ENCODE measurements around the gene NME3. TPM values are rescaled to one million over a fixed set of nuclear protein-coding genes. Genes with fewer than 3 reads are reported as not detected.
A peak's percentile ranks its signal among the peaks of the same experiment; 100 is the strongest.

Gene NME3
- total RNA-seq, 5 donors from 2014 or later (not counting 1 experiment from before 2014, with no cell fraction given), result 45.1 to 95.9 (median 87.5) TPM

DNA sequence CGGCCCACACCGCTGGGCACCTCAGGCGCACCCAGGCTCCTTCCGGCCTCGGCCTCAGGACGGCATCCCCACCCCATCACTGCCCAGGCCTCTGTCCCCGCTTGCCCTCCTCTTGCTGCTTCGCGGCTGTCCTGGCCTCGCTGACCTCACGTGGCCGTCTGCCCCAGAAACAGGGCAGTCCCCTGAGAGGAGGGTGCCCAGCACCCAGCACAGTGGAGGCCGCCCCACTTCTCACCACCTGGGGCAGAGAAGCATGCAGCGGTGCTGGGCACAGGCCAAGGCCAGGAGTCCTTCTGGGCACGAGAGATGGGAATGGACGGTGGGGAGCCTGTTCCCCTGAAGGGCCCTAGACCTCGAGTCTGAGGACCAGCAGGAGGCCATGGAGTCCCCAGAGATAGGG lies 46.4 kb upstream of the NME3 start:
- H3K9me3 ChIP-seq, result no peaks in the 10 kb centered on the region
- no peaks in the 10 kb centered on the region for H3K27me3 Mint-ChIP-seq
- peaks cover 6 to 9% (median 7%) of the 10 kb centered on the region in 3 donors for H3K4me1 Mint-ChIP-seq
- ATAC-seq (replicated peaks in 1 of 4) (no peak), DNase-seq (no peak)
- POLR2A ChIA-PET, result no interaction called here
- H3K36me3 Mint-ChIP-seq, result peaks cover 18% of the 10 kb centered on the region
- CTCF ChIA-PET, result no interaction called here
- peaks cover 0 to 17% of the 10 kb centered on the region in 2 experiments for H3K4me1 ChIP-seq (ENCODE audit: control insufficient read depth in 1 of 2, extremely low read depth in 1 of 2, insufficient read depth in 2 of 2, low read length in 2 of 2)
- no peak overlapping the region for H3K27ac ChIP-seq (ENCODE audit: low read length)
- H3K36me3 ChIP-seq (ENCODE audit: control insufficient read depth in 2 of 2, extremely low read depth in 1 of 2, insufficient read depth in 1 of 2, low read length in 1 of 2), result peaks cover 45 to 81% of the 10 kb centered on the region in 2 donors
- H3K4me3 ChIP-seq (ENCODE audit: control insufficient read depth in 1 of 2, extremely low read depth in 1 of 2, low read length in 1 of 2), result no peak overlapping the region
- H3K9me3 Mint-ChIP-seq, result no peaks in the 10 kb centered on the region
- 96% methylated on average over 14 of the region's 17 CpGs for WGBS (ENCODE audit: insufficient coverage)
- H3K4me3 Mint-ChIP-seq, result no peak overlapping the region
- H3K27me3 ChIP-seq (replicated peaks in 1 of 2; ENCODE audit: control insufficient read depth in 2 of 2, extremely low read depth in 1 of 2, insufficient read depth in 2 of 2, low read length in 1 of 2), result no peaks in the 10 kb centered on the region
- H3K27ac Mint-ChIP-seq, result no peak overlapping the region

GRCh38 chr16:1817276-1817589 lies 45.9 kb upstream of the NME3 start:
- H3K4me1 ChIP-seq (ENCODE audit: control insufficient read depth in 1 of 2, extremely low read depth in 1 of 2, insufficient read depth in 2 of 2, low read length in 2 of 2), result peaks cover 0 to 12% of the 10 kb centered on the region in 2 experiments
- DNase-seq, result no peak
- no peaks in the 10 kb centered on the region for H3K27me3 ChIP-seq (replicated peaks in 1 of 2; ENCODE audit: control insufficient read depth in 2 of 2, extremely low read depth in 1 of 2, insufficient read depth in 2 of 2, low read length in 1 of 2)
- no peak for ATAC-seq (replicated peaks in 1 of 4)
- Mint-ChIP-seq H3K4me3 (no peak overlapping the region), H3K27me3 (no peaks in the 10 kb centered on the region), H3K36me3 (peaks cover 18% of the 10 kb centered on the region), H3K27ac (no peak overlapping the region), H3K4me1 (peaks cover 7 to 11% (median 10%) of the 10 kb centered on the region in 3 donors), H3K9me3 (no peaks in the 10 kb centered on the region)
- no peak overlapping the region for H3K4me3 ChIP-seq (ENCODE audit: control insufficient read depth in 1 of 2, extremely low read depth in 1 of 2, low read length in 1 of 2)
- peaks cover 40 to 76% of the 10 kb centered on the region in 2 donors for H3K36me3 ChIP-seq (ENCODE audit: control insufficient read depth in 2 of 2, extremely low read depth in 1 of 2, insufficient read depth in 1 of 2, low read length in 1 of 2)
- no peak overlapping the region for H3K27ac ChIP-seq (ENCODE audit: low read length)
- POLR2A ChIA-PET, result no interaction called here
- 97% methylated on average over 9 of the region's 9 CpGs for WGBS (ENCODE audit: insufficient coverage)
- H3K9me3 ChIP-seq, result no peaks in the 10 kb centered on the region
- CTCF ChIA-PET, result no interaction called here

DNA sequence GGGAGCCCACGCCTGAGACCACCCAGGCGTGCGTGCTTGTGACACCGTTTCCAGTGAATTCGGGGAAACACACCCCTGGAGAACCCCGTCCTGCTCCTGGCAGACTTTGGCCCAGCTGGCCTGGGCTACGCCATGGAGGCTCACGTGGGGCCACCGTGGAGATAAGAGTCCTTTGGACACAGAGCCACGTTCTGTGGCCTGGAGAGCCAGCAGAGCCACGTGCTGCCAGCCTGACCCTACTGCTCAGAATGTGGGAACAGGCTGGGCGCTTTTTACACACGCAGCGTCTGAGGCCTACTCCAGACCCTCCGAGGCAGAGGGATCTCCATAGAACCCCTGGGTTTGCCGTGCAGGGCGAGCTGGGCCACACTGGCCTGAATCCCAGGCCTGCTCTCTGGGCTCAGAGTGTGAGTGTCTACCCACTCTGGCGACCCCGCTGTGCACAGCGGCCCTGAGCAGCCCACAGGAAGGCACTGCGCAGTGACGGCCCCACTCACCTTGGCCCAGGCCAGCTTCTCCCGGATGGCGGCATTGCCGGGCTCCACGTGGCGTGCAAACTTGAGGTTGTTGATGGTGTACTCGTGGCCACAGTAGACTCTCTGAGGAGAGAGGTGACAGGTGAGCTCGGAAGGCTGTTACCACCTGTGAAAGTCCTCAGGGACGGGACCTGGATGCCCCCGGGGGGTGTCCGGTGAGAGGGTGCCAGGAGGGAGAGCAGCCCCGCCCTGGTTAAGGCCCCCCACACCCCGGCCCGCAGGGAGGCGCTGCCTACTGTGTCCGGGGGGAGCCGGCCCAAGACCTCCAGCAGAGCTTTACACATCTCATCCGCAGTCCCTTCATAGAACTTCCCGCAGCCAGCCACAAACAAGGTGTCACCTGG lies 45.3 kb upstream of the NME3 start:
- ATAC-seq (replicated peaks in 1 of 4), result no peak
- WGBS (ENCODE audit: insufficient coverage), result 96% methylated on average over 38 of the region's 40 CpGs
- Mint-ChIP-seq H3K4me3 (no peak overlapping the region), H3K9me3 (no peaks in the 10 kb centered on the region), H3K36me3 (peaks cover 18% of the 10 kb centered on the region), H3K4me1 (peaks cover 7 to 11% (median 10%) of the 10 kb centered on the region in 3 donors), H3K27ac (no peak overlapping the region), H3K27me3 (no peaks in the 10 kb centered on the region)
- H3K27me3 ChIP-seq (replicated peaks in 1 of 2; ENCODE audit: control insufficient read depth in 2 of 2, extremely low read depth in 1 of 2, insufficient read depth in 2 of 2, low read length in 1 of 2), result no peaks in the 10 kb centered on the region
- peaks cover 36 to 70% of the 10 kb centered on the region in 2 donors for H3K36me3 ChIP-seq (ENCODE audit: control insufficient read depth in 2 of 2, extremely low read depth in 1 of 2, insufficient read depth in 1 of 2, low read length in 1 of 2)
- H3K9me3 ChIP-seq, result no peaks in the 10 kb centered on the region
- peaks cover 0 to 7% of the 10 kb centered on the region in 2 experiments for H3K4me1 ChIP-seq (ENCODE audit: control insufficient read depth in 1 of 2, extremely low read depth in 1 of 2, insufficient read depth in 2 of 2, low read length in 2 of 2)
- no peak overlapping the region for H3K27ac ChIP-seq (ENCODE audit: low read length)
- ChIA-PET CTCF (no interaction called here), POLR2A (no interaction called here)
- H3K4me3 ChIP-seq (ENCODE audit: control insufficient read depth in 1 of 2, extremely low read depth in 1 of 2, low read length in 1 of 2), result no peak overlapping the region
- no peak for DNase-seq

DNA sequence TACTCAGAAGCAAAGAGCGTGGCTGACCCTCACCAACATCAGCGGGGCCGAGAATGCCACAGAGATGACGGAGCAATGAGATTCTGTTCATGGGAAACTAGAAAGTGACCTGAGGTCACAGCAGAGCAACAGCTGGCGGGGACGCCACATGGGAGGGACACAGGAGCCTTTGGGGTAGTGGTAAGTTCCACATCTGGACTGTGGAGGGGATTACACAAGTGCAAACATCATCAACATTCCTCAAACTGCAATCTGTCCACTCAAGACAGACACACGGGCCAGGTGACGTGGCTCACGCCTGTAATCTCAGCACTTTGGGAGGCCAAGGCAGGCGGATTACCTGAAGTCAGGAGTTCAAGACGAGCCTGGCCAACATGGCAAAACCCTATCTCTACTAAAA lies 44.1 kb upstream of the NME3 start:
- no peak overlapping the region for H3K27ac ChIP-seq (ENCODE audit: low read length)
- DNase-seq (no peak), ATAC-seq (replicated peaks in 1 of 4) (no peak)
- peaks cover 29 to 64% of the 10 kb centered on the region in 2 donors for H3K36me3 ChIP-seq (ENCODE audit: control insufficient read depth in 2 of 2, extremely low read depth in 1 of 2, insufficient read depth in 1 of 2, low read length in 1 of 2)
- H3K27ac Mint-ChIP-seq, result peak overlapping the region in 1 of 2 donors; percentile 36
- H3K4me1 Mint-ChIP-seq, result peaks cover 7 to 11% (median 10%) of the 10 kb centered on the region in 3 donors
- H3K36me3 Mint-ChIP-seq, result peaks cover 18% of the 10 kb centered on the region
- no peak overlapping the region for H3K4me3 ChIP-seq (ENCODE audit: control insufficient read depth in 1 of 2, extremely low read depth in 1 of 2, low read length in 1 of 2)
- ChIA-PET CTCF (interaction anchor here in 1 of 2 donors (1.2 kb wide), 1 partner anchor 8 kb away, joined by 5 read pairs; no protein-coding TSS in a partner anchor), POLR2A (interaction anchor here in 1 of 2 donors (0.6 kb wide), 1 partner anchor 834 kb away, joined by 8 read pairs; the partner anchor contains the start of gene SOX8)
- peaks cover 0 to 2% of the 10 kb centered on the region in 2 experiments for H3K4me1 ChIP-seq (ENCODE audit: control insufficient read depth in 1 of 2, extremely low read depth in 1 of 2, insufficient read depth in 2 of 2, low read length in 2 of 2)
- H3K4me3 Mint-ChIP-seq, result no peak overlapping the region
- no peaks in the 10 kb centered on the region for H3K27me3 Mint-ChIP-seq
- no peaks in the 10 kb centered on the region for H3K9me3 ChIP-seq
- H3K27me3 ChIP-seq (replicated peaks in 1 of 2; ENCODE audit: control insufficient read depth in 2 of 2, extremely low read depth in 1 of 2, insufficient read depth in 2 of 2, low read length in 1 of 2), result no peaks in the 10 kb centered on the region
- no peaks in the 10 kb centered on the region for H3K9me3 Mint-ChIP-seq
- 93% methylated on average over 6 of the region's 11 CpGs for WGBS (ENCODE audit: insufficient coverage)

- Histone ChIP-seq H3K27me3 (replicated peaks in 1 of 2; ENCODE audit: control insufficient read depth in 2 of 2, extremely low read depth in 1 of 2, insufficient read depth in 2 of 2, low read length in 1 of 2) (no peaks in the 10 kb centered on the region), H3K9me3 (no peaks in the 10 kb centered on the region), H3K4me3 (ENCODE audit: control insufficient read depth in 1 of 2, extremely low read depth in 1 of 2, low read length in 1 of 2) (no peak overlapping the region), H3K36me3 (ENCODE audit: control insufficient read depth in 2 of 2, extremely low read depth in 1 of 2, insufficient read depth in 1 of 2, low read length in 1 of 2) (peaks cover 28 to 62% of the 10 kb centered on the region in 2 donors), H3K4me1 (ENCODE audit: control insufficient read depth in 1 of 2, extremely low read depth in 1 of 2, insufficient read depth in 2 of 2, low read length in 2 of 2) (no peaks in the 10 kb centered on the region), H3K27ac (ENCODE audit: low read length) (no peak overlapping the region)
- 14% methylated on average over 10 of the region's 17 CpGs for WGBS (ENCODE audit: insufficient coverage)
- POLR2A ChIA-PET, result no interaction called here
- Mint-ChIP-seq H3K27me3 (no peaks in the 10 kb centered on the region), H3K36me3 (peaks cover 21% of the 10 kb centered on the region), H3K9me3 (no peaks in the 10 kb centered on the region), H3K27ac (no peak overlapping the region), H3K4me1 (peaks cover 7 to 11% (median 10%) of the 10 kb centered on the region in 3 donors), H3K4me3 (no peak overlapping the region)
- CTCF ChIA-PET, result no interaction called here
- DNase-seq, result peak in 32 of 35 experiments; percentile 10 to 60 (median 39)
- peak; percentile 78 to 98 (median 88) for ATAC-seq (replicated peaks in 1 of 4)
Measured at GRCh38 chr16:1812732-1813163, 41.4 kb upstream of the NME3 start.

- Mint-ChIP-seq H3K27ac (no peak overlapping the region), H3K4me1 (peaks cover 7 to 11% (median 10%) of the 10 kb centered on the region in 3 donors), H3K36me3 (peaks cover 33% of the 10 kb centered on the region), H3K4me3 (no peak overlapping the region), H3K9me3 (no peaks in the 10 kb centered on the region), H3K27me3 (no peaks in the 10 kb centered on the region)
- H3K9me3 ChIP-seq, result no peaks in the 10 kb centered on the region
- no peak overlapping the region for H3K27ac ChIP-seq (ENCODE audit: low read length)
- ATAC-seq (replicated peaks in 1 of 4) (no peak), DNase-seq (no peak)
- H3K36me3 ChIP-seq (ENCODE audit: control insufficient read depth in 2 of 2, extremely low read depth in 1 of 2, insufficient read depth in 1 of 2, low read length in 1 of 2), result peaks cover 26 to 50% of the 10 kb centered on the region in 2 donors
- H3K4me1 ChIP-seq (ENCODE audit: control insufficient read depth in 1 of 2, extremely low read depth in 1 of 2, insufficient read depth in 2 of 2, low read length in 2 of 2), result no peaks in the 10 kb centered on the region
- no peaks in the 10 kb centered on the region for H3K27me3 ChIP-seq (replicated peaks in 1 of 2; ENCODE audit: control insufficient read depth in 2 of 2, extremely low read depth in 1 of 2, insufficient read depth in 2 of 2, low read length in 1 of 2)
- ChIA-PET POLR2A (interaction anchor here in 1 of 2 donors (0.8 kb wide), 1 partner anchor 421 kb away, joined by 9 read pairs; no protein-coding TSS in a partner anchor), CTCF (interaction anchor here in 1 of 2 donors (1.0 kb wide), 1 partner anchor 28 kb away, joined by 3 read pairs; the partner anchor contains the start of genes NUBP2 and SPSB3)
- WGBS (ENCODE audit: insufficient coverage), result 100% methylated on average over 15 of the region's 16 CpGs
- H3K4me3 ChIP-seq (ENCODE audit: control insufficient read depth in 1 of 2, extremely low read depth in 1 of 2, low read length in 1 of 2), result no peak overlapping the region
Measured at GRCh38 chr16:1810536-1810935, 39.2 kb upstream of the NME3 start.

Measured in T-cell (primary cell).